A673 (cell line): Measurements from ENCODE around the gene FAS.

Experiments
- EZH2 ChIP-seq: fragments of 200-600 bp; sonication (generic); IDR thresholded peaks from 2 replicates; pipeline ENCODE4 v1.6.1; 2017; ENCODE audit warnings: borderline replicate concordance, low read depth, mild to moderate bottlenecking, mixed read lengths, antibody characterized with exemption, low read length; ENCODE audit not compliant: poor library complexity, severe bottlenecking
- TF ChIP-seq, protein P1 (sequence below): fragments of 300-800, 200-600 bp; sonication (generic); conservative IDR thresholded peaks from 2 replicates; pipeline ENCODE4 v1.5.1; 2017; ENCODE audit warnings: low read depth, mild to moderate bottlenecking, antibody characterized with exemption, low read length, moderate library complexity, mixed read lengths

DNA sequence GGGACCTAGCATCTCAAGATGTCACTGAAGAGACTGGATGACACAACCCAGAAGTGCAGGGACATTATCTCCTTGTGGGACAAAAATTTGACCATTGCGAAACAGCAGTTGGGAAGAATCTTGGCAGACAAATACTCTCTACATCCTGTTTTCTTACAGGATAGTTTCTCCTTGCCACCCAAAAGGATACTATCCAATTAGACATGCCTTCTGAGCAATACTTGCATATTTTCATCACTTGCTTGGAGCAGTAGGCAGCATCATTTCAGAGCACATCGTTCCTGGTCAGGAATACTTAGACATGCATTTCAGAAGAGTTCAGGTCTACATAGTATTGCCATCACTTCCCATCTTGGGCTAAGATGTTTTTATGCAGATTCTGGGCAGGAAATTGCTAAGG, 56.8 kb downstream of the FAS start:
- TF ChIP-seq, protein P1, sequence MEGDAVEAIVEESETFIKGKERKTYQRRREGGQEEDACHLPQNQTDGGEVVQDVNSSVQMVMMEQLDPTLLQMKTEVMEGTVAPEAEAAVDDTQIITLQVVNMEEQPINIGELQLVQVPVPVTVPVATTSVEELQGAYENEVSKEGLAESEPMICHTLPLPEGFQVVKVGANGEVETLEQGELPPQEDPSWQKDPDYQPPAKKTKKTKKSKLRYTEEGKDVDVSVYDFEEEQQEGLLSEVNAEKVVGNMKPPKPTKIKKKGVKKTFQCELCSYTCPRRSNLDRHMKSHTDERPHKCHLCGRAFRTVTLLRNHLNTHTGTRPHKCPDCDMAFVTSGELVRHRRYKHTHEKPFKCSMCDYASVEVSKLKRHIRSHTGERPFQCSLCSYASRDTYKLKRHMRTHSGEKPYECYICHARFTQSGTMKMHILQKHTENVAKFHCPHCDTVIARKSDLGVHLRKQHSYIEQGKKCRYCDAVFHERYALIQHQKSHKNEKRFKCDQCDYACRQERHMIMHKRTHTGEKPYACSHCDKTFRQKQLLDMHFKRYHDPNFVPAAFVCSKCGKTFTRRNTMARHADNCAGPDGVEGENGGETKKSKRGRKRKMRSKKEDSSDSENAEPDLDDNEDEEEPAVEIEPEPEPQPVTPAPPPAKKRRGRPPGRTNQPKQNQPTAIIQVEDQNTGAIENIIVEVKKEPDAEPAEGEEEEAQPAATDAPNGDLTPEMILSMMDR: no peak
- TF ChIP-seq EZH2: no peak
